SJCRH30 (cell line): ENCODE results near the gene OTUD5. TPM values are rescaled to one million over a fixed set of nuclear protein-coding genes. Genes with fewer than 3 reads are reported as not detected.
"Not testable (repeated sequence)": the region's sequence is repeated elsewhere in the genome, so short reads cannot be mapped to it uniquely, and the experiment has no call there.

Source experiments
- DNase-seq, 2 experiments: peaks; one replicate each; pipeline ENCODE4 v3.0.0-alpha.2; 2015 to 2020
- H3K27ac ChIP-seq: fragments of 250-450 bp; sonication (Bioruptor Pico); 2 replicates; pipeline ENCODE4 v1.5.1; 2020; ENCODE audit warnings: mild to moderate bottlenecking, moderate library complexity
- H3K27me3 ChIP-seq: fragments of 250-450 bp; sonication (Bioruptor Pico); 2 replicates; pipeline ENCODE4 v1.5.1; 2020; ENCODE audit warnings: mild to moderate bottlenecking, moderate library complexity
- H3K36me3 ChIP-seq: fragments of 250-450 bp; sonication (Bioruptor Pico); 2 replicates; pipeline ENCODE4 v1.5.1; 2020; ENCODE audit warnings: mild to moderate bottlenecking, moderate library complexity
- H3K4me1 ChIP-seq: fragments of 250-450 bp; sonication (Bioruptor Pico); 2 replicates; pipeline ENCODE4 v1.5.1; 2020; ENCODE audit warnings: mild to moderate bottlenecking, moderate library complexity
- H3K4me3 ChIP-seq: fragments of 250-450 bp; sonication (Bioruptor Pico); 2 replicates; pipeline ENCODE4 v1.5.1; 2020; ENCODE audit warnings: mild to moderate bottlenecking, moderate library complexity
- H3K9me3 ChIP-seq: fragments of 250-450 bp; sonication (Bioruptor Pico); replicated peaks from 2 replicates; pipeline ENCODE4 v1.5.1; 2020; ENCODE audit warnings: mild to moderate bottlenecking, moderate library complexity
- total RNA-seq: library from RNA; depleted of rRNA; stranded (reverse); fragments of >200 nt; shearing (Covaris generic); gene quantifications from 2 replicates; pipeline ENCODE4 v1.2.3, GENCODE V29; 2014; rRNA removed

Gene OTUD5
- total RNA-seq, 1 experiment from 2014 or later: 19.2 TPM

GRCh38 chrX:48897157-48897624 is 60.2 kb downstream of the OTUD5 start:
- peak overlapping the region; percentile 81 for H3K4me3 ChIP-seq
- H3K27me3 ChIP-seq: no peaks in the 10 kb centered on the region
- no peaks in the 10 kb centered on the region for H3K36me3 ChIP-seq
- H3K4me1 ChIP-seq: no peaks in the 10 kb centered on the region
- H3K9me3 ChIP-seq: no peaks in the 10 kb centered on the region
- peak overlapping the region; percentile 88 for H3K27ac ChIP-seq
- DNase-seq: peak; percentile 78

DNA sequence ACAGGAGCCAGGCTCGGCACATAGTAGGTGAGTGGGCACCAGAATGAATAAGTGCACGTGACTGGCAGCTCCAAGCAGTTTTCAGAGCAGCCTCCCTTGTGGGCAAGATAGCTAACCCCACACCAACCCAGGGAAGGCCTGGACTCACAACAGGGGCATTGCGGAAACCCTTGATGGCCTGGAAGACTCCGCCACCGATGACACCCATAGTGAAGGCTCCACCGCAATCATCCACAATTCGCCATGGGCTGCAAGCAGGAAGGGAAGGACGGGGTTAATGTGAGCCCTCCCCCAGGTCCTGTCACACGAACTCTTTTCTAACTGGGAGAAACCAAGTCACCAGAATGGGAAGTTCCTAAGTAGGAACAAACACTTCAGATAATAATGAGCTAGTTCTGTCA is 60.8 kb downstream of the OTUD5 start:
- peak overlapping the region; percentile 81 for H3K4me3 ChIP-seq
- H3K27me3 ChIP-seq: no peaks in the 10 kb centered on the region
- H3K36me3 ChIP-seq: no peaks in the 10 kb centered on the region
- peak overlapping the region; percentile 88 for H3K27ac ChIP-seq
- DNase-seq: peak; percentile 15 to 41
- H3K9me3 ChIP-seq: no peaks in the 10 kb centered on the region
- no peaks in the 10 kb centered on the region for H3K4me1 ChIP-seq

GRCh38 chrX:48894891-48895290 is 62.5 kb downstream of the OTUD5 start:
- H3K9me3 ChIP-seq: no peaks in the 10 kb centered on the region
- H3K4me1 ChIP-seq: no peaks in the 10 kb centered on the region
- DNase-seq: no peak
- H3K27ac ChIP-seq: no peak overlapping the region
- H3K27me3 ChIP-seq: no peaks in the 10 kb centered on the region
- H3K36me3 ChIP-seq: no peaks in the 10 kb centered on the region
- H3K4me3 ChIP-seq: no peak overlapping the region

- Histone ChIP-seq H3K9me3 (no peaks in the 10 kb centered on the region), H3K4me3 (no peak overlapping the region), H3K4me1 (no peaks in the 10 kb centered on the region), H3K27me3 (no peaks in the 10 kb centered on the region), H3K36me3 (no peaks in the 10 kb centered on the region), H3K27ac (no peak overlapping the region)
- no peak for DNase-seq
These were observed 63.7 kb downstream of the OTUD5 start for GRCh38 chrX:48893556-48894348.

DNA sequence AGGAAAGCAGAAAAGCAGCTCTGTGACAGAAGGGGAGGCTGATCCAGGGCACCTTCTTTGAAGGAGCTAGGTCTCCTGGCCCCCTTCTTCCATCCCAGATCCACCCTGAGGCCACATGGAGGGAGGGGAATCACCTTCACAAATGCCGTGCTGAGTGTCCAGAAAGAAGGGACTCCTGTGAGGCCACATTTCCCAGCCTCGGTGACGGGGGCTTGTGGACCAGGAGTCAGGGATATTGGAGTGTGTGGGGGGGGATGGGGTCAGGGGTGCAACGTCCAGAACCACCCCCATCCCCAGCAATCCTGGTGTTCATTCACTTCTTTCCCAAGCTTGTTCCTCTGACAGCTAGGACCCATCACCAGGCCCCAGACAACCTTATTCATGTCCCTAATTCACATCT is 64.5 kb downstream of the OTUD5 start:
- Histone ChIP-seq H3K36me3 (no peaks in the 10 kb centered on the region), H3K4me3 (no peak overlapping the region), H3K9me3 (no peaks in the 10 kb centered on the region), H3K4me1 (no peaks in the 10 kb centered on the region), H3K27me3 (no peaks in the 10 kb centered on the region), H3K27ac (no peak overlapping the region)
- no peak for DNase-seq

DNA sequence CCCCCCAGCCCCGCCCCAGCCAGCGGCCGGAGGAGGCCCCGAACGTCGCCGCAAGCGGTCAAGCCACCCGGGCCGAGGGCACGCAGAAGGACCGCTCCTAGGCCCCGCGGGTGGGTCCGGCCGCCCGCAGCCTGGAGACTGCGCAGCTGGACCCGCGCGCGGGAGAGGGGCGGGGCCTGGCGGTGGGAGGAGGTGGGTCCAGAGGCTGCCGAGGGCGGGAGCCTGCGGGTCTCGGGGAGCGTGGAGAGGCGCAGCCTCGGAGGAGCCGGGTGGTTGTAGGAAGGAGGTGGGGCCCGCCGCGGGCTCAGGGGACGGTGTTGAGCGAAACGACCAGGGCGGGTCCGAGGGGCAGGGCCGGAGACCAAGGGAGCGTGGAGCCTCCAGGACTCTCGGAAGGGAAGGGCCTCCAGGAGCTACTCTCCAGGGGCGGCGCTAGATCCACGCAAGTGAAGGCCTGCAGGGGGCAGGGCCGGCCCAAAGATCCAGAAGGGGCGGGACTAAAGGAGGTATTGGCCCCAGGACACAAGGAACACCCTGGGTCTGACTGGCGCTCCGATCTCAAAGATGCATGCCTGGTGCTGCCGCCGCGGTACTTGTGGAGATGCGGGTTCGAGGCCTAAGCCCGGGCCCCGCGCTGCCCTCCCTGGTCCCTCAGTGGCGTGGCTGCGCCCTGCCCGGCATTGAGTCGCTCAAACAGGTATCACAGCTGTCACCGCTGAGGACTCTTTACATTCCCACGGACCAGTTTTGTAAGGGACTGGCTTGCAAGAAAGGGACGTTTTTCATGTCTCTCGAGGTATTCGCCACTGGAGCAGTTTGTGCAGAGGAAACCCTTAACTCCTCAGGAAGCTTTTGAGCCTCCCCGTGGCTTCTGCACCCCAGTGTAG is 65.8 kb downstream of the OTUD5 start:
- Histone ChIP-seq H3K36me3 (no peaks in the 10 kb centered on the region), H3K4me3 (peak overlapping the region; percentile 59), H3K27me3 (no peaks in the 10 kb centered on the region), H3K4me1 (no peaks in the 10 kb centered on the region), H3K27ac (no peak overlapping the region), H3K9me3 (no peaks in the 10 kb centered on the region)
- DNase-seq: peak; percentile 85 to 88

DNA sequence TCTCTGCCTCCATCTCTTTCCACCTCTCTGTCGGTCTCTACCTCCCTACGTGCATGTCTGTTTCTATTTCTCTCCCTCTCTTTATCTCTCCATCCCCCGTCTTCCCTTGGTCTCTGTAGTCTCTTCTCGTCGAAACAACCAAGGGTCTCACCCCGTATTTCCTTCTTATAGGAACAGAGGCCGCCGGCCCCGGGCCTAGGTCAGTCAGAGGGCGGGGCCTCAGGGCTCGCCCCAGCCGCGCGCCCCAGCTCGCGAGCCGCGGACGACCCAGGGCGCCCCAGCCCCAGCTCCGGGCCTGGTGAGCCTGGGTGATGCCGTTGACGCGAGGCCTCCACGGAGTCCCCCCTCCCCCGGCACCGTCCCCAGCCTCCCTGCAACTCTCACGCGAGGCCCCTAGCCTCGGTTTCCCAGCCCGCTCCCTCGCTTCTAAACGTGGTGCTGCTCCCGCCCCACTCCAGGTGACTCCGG is 66.4 kb downstream of the OTUD5 start:
- H3K27ac ChIP-seq: no peak overlapping the region
- H3K4me1 ChIP-seq: no peaks in the 10 kb centered on the region
- H3K36me3 ChIP-seq: no peaks in the 10 kb centered on the region
- H3K9me3 ChIP-seq: no peaks in the 10 kb centered on the region
- H3K4me3 ChIP-seq: peak overlapping the region; percentile 59
- no peaks in the 10 kb centered on the region for H3K27me3 ChIP-seq
- DNase-seq: peak in 1 of 2 experiments; percentile 17

DNA sequence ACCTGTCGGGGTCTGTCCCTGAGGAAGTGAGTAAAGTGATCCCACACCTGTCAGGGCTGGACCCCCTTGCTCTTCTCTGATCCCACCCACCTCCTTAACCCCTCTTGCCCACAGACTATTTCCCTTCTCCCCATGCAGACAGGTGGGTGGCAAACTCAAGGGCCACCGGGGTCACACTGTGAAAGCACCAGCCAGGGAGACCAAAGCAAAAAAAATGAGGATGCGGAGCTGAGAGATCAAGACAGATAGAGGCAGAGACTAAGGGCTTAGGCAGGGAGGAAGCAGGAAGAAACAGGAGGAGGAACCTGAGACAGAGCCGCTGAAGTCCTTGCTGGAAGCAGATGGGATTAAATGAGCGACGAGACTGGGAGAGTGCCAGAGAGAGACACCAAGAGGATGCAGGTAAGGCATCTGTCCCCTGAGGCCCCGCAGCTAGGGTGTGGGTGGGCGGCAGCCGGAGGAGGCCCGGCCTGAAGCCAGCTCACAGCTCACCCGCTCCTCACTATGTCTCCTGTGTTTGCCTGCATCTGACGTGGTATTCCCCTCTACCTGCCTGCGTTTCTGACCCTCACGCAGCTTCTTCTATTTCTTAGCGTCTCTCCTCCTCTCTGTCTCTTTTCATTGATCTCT is 67.0 kb downstream of the OTUD5 start:
- Histone ChIP-seq H3K4me3 (peak overlapping the region; percentile 59), H3K36me3 (no peaks in the 10 kb centered on the region), H3K27ac (no peak overlapping the region), H3K9me3 (no peaks in the 10 kb centered on the region), H3K4me1 (no peaks in the 10 kb centered on the region), H3K27me3 (no peaks in the 10 kb centered on the region)
- peak in 1 of 2 experiments; percentile 3 for DNase-seq

GRCh38 chrX:48886586-48886985 is 70.8 kb downstream of the OTUD5 start:
- H3K4me1 ChIP-seq, H3K9me3 ChIP-seq, H3K27ac ChIP-seq, H3K27me3 ChIP-seq, H3K36me3 ChIP-seq, H3K4me3 ChIP-seq, DNase-seq: not testable (repeated sequence)

- no peaks in the 10 kb centered on the region for H3K4me1 ChIP-seq
- H3K9me3 ChIP-seq: no peaks in the 10 kb centered on the region
- H3K4me3 ChIP-seq: no peak overlapping the region
- DNase-seq: no peak
- no peak overlapping the region for H3K27ac ChIP-seq
- no peaks in the 10 kb centered on the region for H3K27me3 ChIP-seq
- no peaks in the 10 kb centered on the region for H3K36me3 ChIP-seq
These were observed 73.7 kb downstream of the OTUD5 start for GRCh38 chrX:48883729-48884128.

DNA sequence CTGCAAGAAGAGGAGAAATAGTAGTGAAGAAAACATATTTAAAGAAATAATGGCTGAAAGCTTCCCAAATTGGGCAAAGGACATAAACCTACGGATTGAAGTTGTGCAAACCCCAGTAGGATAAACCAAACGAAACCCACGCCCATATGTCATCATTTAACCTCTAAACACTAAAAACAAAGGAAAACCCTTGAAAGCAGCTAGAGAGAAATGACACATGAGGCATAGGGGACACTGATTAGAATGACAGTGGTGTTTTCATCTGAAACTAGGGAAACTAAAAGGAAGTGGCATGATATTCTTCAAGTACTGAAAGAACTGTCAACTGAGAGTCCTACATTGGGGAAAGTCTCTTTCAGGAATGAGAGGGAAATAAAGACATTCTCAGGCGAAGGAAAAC is 80.5 kb downstream of the OTUD5 start:
- H3K27me3 ChIP-seq, H3K9me3 ChIP-seq, DNase-seq, H3K27ac ChIP-seq, H3K4me3 ChIP-seq, H3K4me1 ChIP-seq, H3K36me3 ChIP-seq: not testable (repeated sequence)

Other genes starting within 250 kb of the OTUD5 start
- gene GLOD5, start 195.9 kb downstream of the OTUD5 start, total RNA-seq: not detected in 2 replicates
- not detected in 2 replicates for gene GATA1, start 171.0 kb downstream of the OTUD5 start, total RNA-seq
- gene HDAC6, start 155.5 kb downstream of the OTUD5 start, total RNA-seq: 31.5 and 47.2 TPM in 2 replicates
- gene ERAS, start 131.1 kb downstream of the OTUD5 start, total RNA-seq: not detected in 2 replicates
- not detected in 2 replicates for gene PCSK1N, start 122.0 kb downstream of the OTUD5 start, total RNA-seq
- gene TIMM17B, start 59.8 kb downstream of the OTUD5 start, total RNA-seq: 43.5 and 51.1 TPM in 2 replicates
- gene PQBP1, start 59.7 kb downstream of the OTUD5 start, total RNA-seq: 52.3 and 52.4 TPM in 2 replicates
- gene SLC35A2, start 46.0 kb downstream of the OTUD5 start, total RNA-seq: 12.6 and 16.0 TPM in 2 replicates
- 6.8 and 8.0 TPM in 2 replicates for gene PIM2, start 38.6 kb downstream of the OTUD5 start, total RNA-seq
- gene KCND1, start 14.2 kb upstream of the OTUD5 start, total RNA-seq: 0.08 and 0.12 TPM in 2 replicates
- gene GRIPAP1, start 44.7 kb upstream of the OTUD5 start, total RNA-seq: 16.2 and 19.4 TPM in 2 replicates
- 9.6 and 10.2 TPM in 2 replicates for gene TFE3, start 85.8 kb upstream of the OTUD5 start, total RNA-seq
- 2.0 and 2.5 TPM in 2 replicates for gene CCDC120, start 101.4 kb upstream of the OTUD5 start, total RNA-seq
- gene PRAF2, start 116.4 kb upstream of the OTUD5 start, total RNA-seq: 4.7 and 5.0 TPM in 2 replicates
- gene WDR45, start 122.3 kb upstream of the OTUD5 start, total RNA-seq: 18.0 and 18.1 TPM in 2 replicates
- 13.0 and 14.3 TPM in 2 replicates for gene GPKOW, start 166.1 kb upstream of the OTUD5 start, total RNA-seq
- 0.53 and 1.2 TPM in 2 replicates for gene MAGIX, start 205.2 kb upstream of the OTUD5 start, total RNA-seq
- 50.3 and 56.6 TPM in 2 replicates for gene PLP2, start 214.3 kb upstream of the OTUD5 start, total RNA-seq
- gene PRICKLE3, start 228.8 kb upstream of the OTUD5 start, total RNA-seq: 3.4 TPM in 2 replicates
- gene SYP, start 242.6 kb upstream of the OTUD5 start, total RNA-seq: 0.10 and 0.45 TPM in 2 replicates